GM12875 (cell line): ENCODE data around the gene APOD.

Experiments used
- H3K4me3 ChIP-seq: one replicate; pipeline ENCODE4 v1.5.1; 2011; ENCODE audit warnings: low read depth, low read length, control low read depth
- TF ChIP-seq, protein P1 (sequence below): IDR thresholded peaks from 2 replicates; pipeline ENCODE4 v1.5.1; 2011; ENCODE audit warnings: low read depth, mild to moderate bottlenecking, control low read depth, inconsistent platforms, low read length, moderate library complexity, borderline replicate concordance; ENCODE audit not compliant: insufficient read depth

The APOD gene

DNA sequence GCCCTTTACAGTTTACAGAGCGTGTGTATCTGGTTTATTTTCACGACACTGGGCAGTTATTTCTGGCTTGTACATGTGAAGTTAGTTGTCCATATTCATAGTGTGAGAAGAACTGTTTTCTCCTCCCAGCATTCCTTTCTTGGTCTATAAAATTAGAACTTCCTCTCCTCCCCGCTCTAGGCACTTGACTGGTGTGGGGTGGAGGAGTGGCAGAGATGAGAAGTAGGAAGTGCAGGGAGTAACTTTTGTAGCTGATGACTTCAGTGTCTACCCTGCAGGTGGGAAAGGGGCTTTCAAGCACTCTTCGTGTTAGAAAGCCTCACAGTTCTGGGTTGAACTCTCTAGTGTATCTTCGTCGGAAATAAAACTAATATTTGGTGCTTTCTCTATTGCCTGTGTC, 13.4 kb downstream of the APOD start:
- TF ChIP-seq, protein P1, sequence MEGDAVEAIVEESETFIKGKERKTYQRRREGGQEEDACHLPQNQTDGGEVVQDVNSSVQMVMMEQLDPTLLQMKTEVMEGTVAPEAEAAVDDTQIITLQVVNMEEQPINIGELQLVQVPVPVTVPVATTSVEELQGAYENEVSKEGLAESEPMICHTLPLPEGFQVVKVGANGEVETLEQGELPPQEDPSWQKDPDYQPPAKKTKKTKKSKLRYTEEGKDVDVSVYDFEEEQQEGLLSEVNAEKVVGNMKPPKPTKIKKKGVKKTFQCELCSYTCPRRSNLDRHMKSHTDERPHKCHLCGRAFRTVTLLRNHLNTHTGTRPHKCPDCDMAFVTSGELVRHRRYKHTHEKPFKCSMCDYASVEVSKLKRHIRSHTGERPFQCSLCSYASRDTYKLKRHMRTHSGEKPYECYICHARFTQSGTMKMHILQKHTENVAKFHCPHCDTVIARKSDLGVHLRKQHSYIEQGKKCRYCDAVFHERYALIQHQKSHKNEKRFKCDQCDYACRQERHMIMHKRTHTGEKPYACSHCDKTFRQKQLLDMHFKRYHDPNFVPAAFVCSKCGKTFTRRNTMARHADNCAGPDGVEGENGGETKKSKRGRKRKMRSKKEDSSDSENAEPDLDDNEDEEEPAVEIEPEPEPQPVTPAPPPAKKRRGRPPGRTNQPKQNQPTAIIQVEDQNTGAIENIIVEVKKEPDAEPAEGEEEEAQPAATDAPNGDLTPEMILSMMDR = no peak
- no peak overlapping the region for H3K4me3 ChIP-seq

DNA sequence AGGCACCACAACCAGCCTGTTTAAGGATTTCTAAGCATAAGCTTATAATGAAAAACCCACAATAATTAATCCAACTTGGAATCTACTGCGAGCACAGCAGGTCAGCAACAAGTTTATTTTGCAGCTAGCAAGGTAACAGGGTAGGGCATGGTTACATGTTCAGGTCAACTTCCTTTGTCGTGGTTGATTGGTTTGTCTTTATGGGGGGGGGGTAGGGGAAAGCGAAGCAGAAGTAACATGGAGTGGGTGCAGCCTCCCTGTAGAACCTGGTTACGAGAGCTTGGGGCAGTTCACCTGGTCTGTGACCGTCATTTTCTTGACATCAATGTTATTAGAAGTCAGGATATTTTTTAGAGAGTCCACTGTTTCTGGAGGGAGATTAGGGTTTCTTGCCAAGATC, 15.1 kb downstream of the APOD start:
- TF ChIP-seq, protein P1 = no peak
- H3K4me3 ChIP-seq = no peak overlapping the region

- no peak overlapping the region for H3K4me3 ChIP-seq
- TF ChIP-seq, protein P1 = no peak
These were observed 16.9 kb downstream of the APOD start for GRCh38 chr3:195566797-195567196.

DNA sequence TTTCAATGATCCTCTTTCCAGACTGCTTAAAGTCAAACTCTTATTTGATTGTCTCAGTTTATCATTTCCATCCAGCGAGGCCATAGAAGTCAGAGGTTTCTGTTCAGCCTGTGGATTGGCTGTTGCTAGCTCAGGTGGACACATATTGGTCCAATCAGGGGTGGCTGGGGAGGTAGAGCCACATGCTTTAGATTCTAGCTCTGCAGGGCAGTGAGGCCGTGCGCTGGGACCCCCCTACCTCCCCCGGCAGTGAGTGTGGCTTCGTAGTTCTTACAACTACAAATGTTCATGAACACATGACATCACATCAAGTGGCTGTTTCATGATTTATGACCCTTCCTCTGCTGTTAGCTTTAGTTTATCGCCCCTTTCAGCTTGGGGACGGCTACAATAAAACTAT, 18.0 kb downstream of the APOD start:
- TF ChIP-seq, protein P1 = no peak

DNA sequence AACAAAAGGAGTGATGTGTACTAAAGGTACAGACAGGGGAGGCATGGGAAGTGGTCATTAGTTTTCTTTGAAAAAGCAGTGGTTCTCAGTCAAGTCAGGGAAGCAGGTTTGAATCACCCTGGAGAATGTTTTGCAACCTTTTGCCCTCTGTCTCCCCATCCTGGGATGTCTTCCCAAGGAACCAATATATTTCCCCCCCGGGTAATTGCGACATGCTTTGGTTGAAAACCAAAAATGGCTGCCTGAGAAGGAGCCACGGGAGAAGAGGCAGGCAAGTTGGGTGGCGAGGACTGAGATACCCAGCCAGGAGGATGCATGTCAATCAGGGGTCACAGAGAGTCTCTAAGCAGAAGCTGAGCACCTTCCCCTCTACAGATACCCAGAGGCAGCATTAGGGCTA, 20.4 kb downstream of the APOD start:
- no peak overlapping the region for H3K4me3 ChIP-seq
- TF ChIP-seq, protein P1 = no peak

More for the DNA sequence above, 18.0 kb downstream of the APOD start:
- H3K4me3 ChIP-seq = no peak overlapping the region

DNA sequence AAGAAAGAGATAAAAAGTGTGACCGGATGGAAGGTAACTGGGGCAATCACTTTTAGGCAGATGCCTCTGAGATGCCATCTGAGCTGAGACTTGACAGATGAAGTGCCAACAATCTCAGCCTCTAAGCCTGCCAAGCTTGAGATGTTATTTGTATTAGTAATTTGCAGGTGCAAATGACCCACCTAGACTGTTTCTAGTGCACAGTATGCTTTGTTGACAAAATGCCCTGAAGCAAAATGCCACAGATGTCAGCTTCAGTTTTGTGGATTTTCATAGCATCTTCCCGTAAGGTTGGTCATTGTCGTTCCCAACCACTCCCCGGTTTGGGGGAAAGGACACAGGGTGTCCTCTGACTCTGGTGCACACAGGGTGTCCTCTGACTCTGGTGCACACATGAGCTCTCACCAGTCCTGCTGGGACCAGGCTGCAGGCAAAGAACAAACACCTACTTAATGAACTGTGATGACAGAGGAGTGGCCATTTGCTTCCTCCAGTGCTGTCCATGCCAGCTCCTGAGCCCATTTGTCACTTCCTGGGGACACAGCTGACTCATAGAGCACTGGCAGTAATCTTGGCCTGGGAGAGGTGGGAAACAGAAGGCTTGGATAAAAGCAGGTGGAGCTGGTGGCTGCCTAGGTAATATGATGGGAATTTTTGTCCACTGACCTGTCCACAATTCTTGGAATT, 23.9 kb downstream of the APOD start:
- H3K4me3 ChIP-seq = no peak overlapping the region
- TF ChIP-seq, protein P1 = no peak

- TF ChIP-seq, protein P1 = peak; percentile 50; the same call in 1 of the 2 replicates
These were observed 25.1 kb downstream of the APOD start for GRCh38 chr3:195558602-195559001.

More at GRCh38 chr3:195558602-195559001, 25.1 kb downstream of the APOD start:
- no peak overlapping the region for H3K4me3 ChIP-seq
